Measurements from ENCODE around the gene QRSL1. TPM values are rescaled to one million over a fixed set of nuclear protein-coding genes. Genes with fewer than 3 reads are reported as not detected.

Gene QRSL1
- total and polyA plus RNA-seq, 2 experiments from 2014 or later, result 18.4 to 19.3 TPM

DNA sequence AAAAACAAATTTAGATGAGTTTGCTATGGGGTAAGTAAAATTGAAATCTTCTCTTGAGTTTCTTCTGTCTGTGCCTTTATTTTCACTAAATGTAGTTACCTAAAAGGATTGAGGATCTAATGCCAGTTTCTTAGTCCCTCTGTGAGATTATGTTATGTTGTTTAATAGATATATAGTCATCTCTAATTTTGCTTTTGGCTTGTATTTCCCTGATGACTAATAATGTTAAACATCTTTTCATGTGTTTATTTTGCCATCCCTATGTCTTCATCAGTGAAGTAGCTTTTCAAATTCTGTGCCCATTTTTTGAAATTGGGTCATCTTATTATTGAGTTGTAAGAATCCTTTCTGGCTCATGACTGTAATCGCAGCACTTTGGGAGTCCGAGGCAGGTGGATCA is 13.7 kb downstream of the QRSL1 start:
- Mint-ChIP-seq H3K36me3 (ENCODE audit: low read depth) (peaks cover 66% of the 10 kb centered on the region), H3K27ac (no peak overlapping the region), H3K9me3 (no peaks in the 10 kb centered on the region), H3K27me3 (ENCODE audit: insufficient read depth, low read depth, poor library complexity) (no peaks in the 10 kb centered on the region), H3K4me3 (no peak overlapping the region), H3K4me1 (peaks cover 13% of the 10 kb centered on the region)
- ATAC-seq, result no peak
- Histone ChIP-seq H3K79me2 (replicated peaks; ENCODE audit: insufficient read depth) (peaks cover 34% of the 10 kb centered on the region), H3K9me2 (ENCODE audit: insufficient read depth) (no peaks in the 10 kb centered on the region), H3K4me1 (ENCODE audit: insufficient read depth) (no peaks in the 10 kb centered on the region), H3K4me2 (no peak overlapping the region), H3K27me3 (ENCODE audit: insufficient read depth) (no peaks in the 10 kb centered on the region), H3K36me3 (ENCODE audit: insufficient read depth) (peaks cover 45% of the 10 kb centered on the region), H3K4me3 (no peak overlapping the region), H3K27ac (ENCODE audit: low read depth) (no peak overlapping the region), H4K20me1 (replicated peaks; ENCODE audit: insufficient read depth) (no peaks in the 10 kb centered on the region), H3F3A (replicated peaks; ENCODE audit: low read depth) (no peaks in the 10 kb centered on the region), H2AFZ (no peak overlapping the region)
- DNase-seq (ENCODE audit: low spot score), result no peak
- no peak for TF ChIP-seq NANOG (IDR thresholded peaks at IDR 0.05; ENCODE audit: borderline replicate concordance)
- TF ChIP-seq, protein P1, sequence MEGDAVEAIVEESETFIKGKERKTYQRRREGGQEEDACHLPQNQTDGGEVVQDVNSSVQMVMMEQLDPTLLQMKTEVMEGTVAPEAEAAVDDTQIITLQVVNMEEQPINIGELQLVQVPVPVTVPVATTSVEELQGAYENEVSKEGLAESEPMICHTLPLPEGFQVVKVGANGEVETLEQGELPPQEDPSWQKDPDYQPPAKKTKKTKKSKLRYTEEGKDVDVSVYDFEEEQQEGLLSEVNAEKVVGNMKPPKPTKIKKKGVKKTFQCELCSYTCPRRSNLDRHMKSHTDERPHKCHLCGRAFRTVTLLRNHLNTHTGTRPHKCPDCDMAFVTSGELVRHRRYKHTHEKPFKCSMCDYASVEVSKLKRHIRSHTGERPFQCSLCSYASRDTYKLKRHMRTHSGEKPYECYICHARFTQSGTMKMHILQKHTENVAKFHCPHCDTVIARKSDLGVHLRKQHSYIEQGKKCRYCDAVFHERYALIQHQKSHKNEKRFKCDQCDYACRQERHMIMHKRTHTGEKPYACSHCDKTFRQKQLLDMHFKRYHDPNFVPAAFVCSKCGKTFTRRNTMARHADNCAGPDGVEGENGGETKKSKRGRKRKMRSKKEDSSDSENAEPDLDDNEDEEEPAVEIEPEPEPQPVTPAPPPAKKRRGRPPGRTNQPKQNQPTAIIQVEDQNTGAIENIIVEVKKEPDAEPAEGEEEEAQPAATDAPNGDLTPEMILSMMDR (conservative IDR thresholded peaks at IDR 0.05; ENCODE audit: low read depth in 2 of 2), result no peak
- TF ChIP-seq, protein P2, sequence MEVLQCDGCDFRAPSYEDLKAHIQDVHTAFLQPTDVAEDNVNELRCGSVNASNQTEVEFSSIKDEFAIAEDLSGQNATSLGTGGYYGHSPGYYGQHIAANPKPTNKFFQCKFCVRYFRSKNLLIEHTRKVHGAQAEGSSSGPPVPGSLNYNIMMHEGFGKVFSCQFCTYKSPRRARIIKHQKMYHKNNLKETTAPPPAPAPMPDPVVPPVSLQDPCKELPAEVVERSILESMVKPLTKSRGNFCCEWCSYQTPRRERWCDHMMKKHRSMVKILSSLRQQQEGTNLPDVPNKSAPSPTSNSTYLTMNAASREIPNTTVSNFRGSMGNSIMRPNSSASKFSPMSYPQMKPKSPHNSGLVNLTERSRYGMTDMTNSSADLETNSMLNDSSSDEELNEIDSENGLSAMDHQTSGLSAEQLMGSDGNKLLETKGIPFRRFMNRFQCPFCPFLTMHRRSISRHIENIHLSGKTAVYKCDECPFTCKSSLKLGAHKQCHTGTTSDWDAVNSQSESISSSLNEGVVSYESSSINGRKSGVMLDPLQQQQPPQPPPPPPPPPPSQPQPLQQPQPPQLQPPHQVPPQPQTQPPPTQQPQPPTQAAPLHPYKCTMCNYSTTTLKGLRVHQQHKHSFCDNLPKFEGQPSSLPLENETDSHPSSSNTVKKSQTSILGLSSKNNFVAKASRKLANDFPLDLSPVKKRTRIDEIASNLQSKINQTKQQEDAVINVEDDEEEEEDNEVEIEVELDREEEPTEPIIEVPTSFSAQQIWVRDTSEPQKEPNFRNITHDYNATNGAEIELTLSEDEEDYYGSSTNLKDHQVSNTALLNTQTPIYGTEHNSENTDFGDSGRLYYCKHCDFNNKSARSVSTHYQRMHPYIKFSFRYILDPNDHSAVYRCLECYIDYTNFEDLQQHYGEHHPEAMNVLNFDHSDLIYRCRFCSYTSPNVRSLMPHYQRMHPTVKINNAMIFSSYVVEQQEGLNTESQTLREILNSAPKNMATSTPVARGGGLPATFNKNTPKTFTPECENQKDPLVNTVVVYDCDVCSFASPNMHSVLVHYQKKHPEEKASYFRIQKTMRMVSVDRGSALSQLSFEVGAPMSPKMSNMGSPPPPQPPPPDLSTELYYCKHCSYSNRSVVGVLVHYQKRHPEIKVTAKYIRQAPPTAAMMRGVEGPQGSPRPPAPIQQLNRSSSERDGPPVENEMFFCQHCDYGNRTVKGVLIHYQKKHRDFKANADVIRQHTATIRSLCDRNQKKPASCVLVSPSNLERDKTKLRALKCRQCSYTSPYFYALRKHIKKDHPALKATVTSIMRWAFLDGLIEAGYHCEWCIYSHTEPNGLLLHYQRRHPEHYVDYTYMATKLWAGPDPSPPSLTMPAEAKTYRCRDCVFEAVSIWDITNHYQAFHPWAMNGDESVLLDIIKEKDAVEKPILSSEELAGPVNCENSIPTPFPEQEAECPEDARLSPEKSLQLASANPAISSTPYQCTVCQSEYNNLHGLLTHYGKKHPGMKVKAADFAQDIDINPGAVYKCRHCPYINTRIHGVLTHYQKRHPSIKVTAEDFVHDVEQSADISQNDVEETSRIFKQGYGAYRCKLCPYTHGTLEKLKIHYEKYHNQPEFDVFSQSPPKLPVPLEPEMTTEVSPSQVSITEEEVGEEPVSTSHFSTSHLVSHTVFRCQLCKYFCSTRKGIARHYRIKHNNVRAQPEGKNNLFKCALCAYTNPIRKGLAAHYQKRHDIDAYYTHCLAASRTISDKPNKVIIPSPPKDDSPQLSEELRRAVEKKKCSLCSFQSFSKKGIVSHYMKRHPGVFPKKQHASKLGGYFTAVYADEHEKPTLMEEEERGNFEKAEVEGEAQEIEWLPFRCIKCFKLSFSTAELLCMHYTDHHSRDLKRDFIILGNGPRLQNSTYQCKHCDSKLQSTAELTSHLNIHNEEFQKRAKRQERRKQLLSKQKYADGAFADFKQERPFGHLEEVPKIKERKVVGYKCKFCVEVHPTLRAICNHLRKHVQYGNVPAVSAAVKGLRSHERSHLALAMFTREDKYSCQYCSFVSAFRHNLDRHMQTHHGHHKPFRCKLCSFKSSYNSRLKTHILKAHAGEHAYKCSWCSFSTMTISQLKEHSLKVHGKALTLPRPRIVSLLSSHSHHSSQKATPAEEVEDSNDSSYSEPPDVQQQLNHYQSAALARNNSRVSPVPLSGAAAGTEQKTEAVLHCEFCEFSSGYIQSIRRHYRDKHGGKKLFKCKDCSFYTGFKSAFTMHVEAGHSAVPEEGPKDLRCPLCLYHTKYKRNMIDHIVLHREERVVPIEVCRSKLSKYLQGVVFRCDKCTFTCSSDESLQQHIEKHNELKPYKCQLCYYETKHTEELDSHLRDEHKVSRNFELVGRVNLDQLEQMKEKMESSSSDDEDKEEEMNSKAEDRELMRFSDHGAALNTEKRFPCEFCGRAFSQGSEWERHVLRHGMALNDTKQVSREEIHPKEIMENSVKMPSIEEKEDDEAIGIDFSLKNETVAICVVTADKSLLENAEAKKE (CRISPR knock-in tag; IDR thresholded peaks at IDR 0.05), result no peak
- TF ChIP-seq, protein P3, sequence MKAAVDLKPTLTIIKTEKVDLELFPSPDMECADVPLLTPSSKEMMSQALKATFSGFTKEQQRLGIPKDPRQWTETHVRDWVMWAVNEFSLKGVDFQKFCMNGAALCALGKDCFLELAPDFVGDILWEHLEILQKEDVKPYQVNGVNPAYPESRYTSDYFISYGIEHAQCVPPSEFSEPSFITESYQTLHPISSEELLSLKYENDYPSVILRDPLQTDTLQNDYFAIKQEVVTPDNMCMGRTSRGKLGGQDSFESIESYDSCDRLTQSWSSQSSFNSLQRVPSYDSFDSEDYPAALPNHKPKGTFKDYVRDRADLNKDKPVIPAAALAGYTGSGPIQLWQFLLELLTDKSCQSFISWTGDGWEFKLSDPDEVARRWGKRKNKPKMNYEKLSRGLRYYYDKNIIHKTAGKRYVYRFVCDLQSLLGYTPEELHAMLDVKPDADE (IDR thresholded peaks at IDR 0.05), result no peak
- TF ChIP-seq ZNF331 (CRISPR knock-in tag; IDR thresholded peaks at IDR 0.05; ENCODE audit: low read depth), result no peak
- TF ChIP-seq STAT1 (IDR thresholded peaks at IDR 0.05; ENCODE audit: unreplicated experiment), result no peak
- no peak for TF ChIP-seq JUNB (IDR thresholded peaks at IDR 0.05; ENCODE audit: unreplicated experiment)
- no peak for TF ChIP-seq CREB1 (CRISPR knock-in tag; IDR thresholded peaks at IDR 0.05; ENCODE audit: low read depth)
- TF ChIP-seq, protein P4, sequence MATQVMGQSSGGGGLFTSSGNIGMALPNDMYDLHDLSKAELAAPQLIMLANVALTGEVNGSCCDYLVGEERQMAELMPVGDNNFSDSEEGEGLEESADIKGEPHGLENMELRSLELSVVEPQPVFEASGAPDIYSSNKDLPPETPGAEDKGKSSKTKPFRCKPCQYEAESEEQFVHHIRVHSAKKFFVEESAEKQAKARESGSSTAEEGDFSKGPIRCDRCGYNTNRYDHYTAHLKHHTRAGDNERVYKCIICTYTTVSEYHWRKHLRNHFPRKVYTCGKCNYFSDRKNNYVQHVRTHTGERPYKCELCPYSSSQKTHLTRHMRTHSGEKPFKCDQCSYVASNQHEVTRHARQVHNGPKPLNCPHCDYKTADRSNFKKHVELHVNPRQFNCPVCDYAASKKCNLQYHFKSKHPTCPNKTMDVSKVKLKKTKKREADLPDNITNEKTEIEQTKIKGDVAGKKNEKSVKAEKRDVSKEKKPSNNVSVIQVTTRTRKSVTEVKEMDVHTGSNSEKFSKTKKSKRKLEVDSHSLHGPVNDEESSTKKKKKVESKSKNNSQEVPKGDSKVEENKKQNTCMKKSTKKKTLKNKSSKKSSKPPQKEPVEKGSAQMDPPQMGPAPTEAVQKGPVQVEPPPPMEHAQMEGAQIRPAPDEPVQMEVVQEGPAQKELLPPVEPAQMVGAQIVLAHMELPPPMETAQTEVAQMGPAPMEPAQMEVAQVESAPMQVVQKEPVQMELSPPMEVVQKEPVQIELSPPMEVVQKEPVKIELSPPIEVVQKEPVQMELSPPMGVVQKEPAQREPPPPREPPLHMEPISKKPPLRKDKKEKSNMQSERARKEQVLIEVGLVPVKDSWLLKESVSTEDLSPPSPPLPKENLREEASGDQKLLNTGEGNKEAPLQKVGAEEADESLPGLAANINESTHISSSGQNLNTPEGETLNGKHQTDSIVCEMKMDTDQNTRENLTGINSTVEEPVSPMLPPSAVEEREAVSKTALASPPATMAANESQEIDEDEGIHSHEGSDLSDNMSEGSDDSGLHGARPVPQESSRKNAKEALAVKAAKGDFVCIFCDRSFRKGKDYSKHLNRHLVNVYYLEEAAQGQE (IDR thresholded peaks at IDR 0.05; ENCODE audit: unreplicated experiment), result no peak
- no peak for TF ChIP-seq ZNF114 (CRISPR knock-in tag; IDR thresholded peaks at IDR 0.05)
- no peak for TF ChIP-seq POLR2AphosphoS5 (IDR thresholded peaks at IDR 0.05; ENCODE audit: low read depth)
- TF ChIP-seq EZH2 (IDR thresholded peaks at IDR 0.05; ENCODE audit: low read depth, unreplicated experiment), result no peak
- no peak for TF ChIP-seq EZH2phosphoT487 (IDR thresholded peaks at IDR 0.05; ENCODE audit: unreplicated experiment)
